HG03159 (cell line): ENCODE data around the gene SLIT3.

Source experiments
- ATAC-seq: cut with Tn5 transposase; IDR thresholded peaks from one replicate; pipeline ENCODE4 v1.9.1; 2021; ENCODE audit warnings: mild to moderate bottlenecking, moderate library complexity; ENCODE audit not compliant: unreplicated experiment

The SLIT3 gene

GRCh38 chr5:168903061-168903460 lies 397.9 kb downstream of the SLIT3 start:
- ATAC-seq = no peak

GRCh38 chr5:168899673-168900072 lies 401.3 kb downstream of the SLIT3 start:
- no peak for ATAC-seq

- ATAC-seq = no peak
These were observed 401.7 kb downstream of the SLIT3 start for GRCh38 chr5:168899264-168899663.

- ATAC-seq = no peak
These were observed 402.6 kb downstream of the SLIT3 start for GRCh38 chr5:168898247-168898911.

GRCh38 chr5:168897387-168898122 lies 403.4 kb downstream of the SLIT3 start:
- ATAC-seq = no peak

GRCh38 chr5:168895295-168896071 lies 405.5 kb downstream of the SLIT3 start:
- no peak for ATAC-seq

GRCh38 chr5:168893283-168893682 lies 407.7 kb downstream of the SLIT3 start:
- no peak for ATAC-seq

GRCh38 chr5:168892618-168893186 lies 408.2 kb downstream of the SLIT3 start:
- ATAC-seq = no peak

- ATAC-seq = no peak
These were observed 409.8 kb downstream of the SLIT3 start for GRCh38 chr5:168890816-168891812.

- no peak for ATAC-seq
These were observed 411.9 kb downstream of the SLIT3 start for GRCh38 chr5:168889039-168889438.

GRCh38 chr5:168887931-168888330 lies 413.0 kb downstream of the SLIT3 start:
- ATAC-seq = no peak

- ATAC-seq = no peak
These were observed 414.8 kb downstream of the SLIT3 start for GRCh38 chr5:168886157-168886556.

- ATAC-seq = no peak
These were observed 415.4 kb downstream of the SLIT3 start for GRCh38 chr5:168885324-168886120.

- no peak for ATAC-seq
These were observed 416.9 kb downstream of the SLIT3 start for GRCh38 chr5:168883991-168884390.

- ATAC-seq = no peak
These were observed 417.6 kb downstream of the SLIT3 start for GRCh38 chr5:168883281-168883741.

GRCh38 chr5:168882283-168882682 lies 418.7 kb downstream of the SLIT3 start:
- ATAC-seq = no peak

GRCh38 chr5:168881427-168882149 lies 419.4 kb downstream of the SLIT3 start:
- ATAC-seq = no peak

GRCh38 chr5:168879929-168880328 lies 421.0 kb downstream of the SLIT3 start:
- peak; percentile 93 for ATAC-seq

GRCh38 chr5:168879331-168879730 lies 421.6 kb downstream of the SLIT3 start:
- ATAC-seq = peak; percentile 15
